GM19023 (cell line): ENCODE results near the gene RALY.

Experiments
- ATAC-seq: cut with Tn5 transposase; IDR thresholded peaks from one replicate; pipeline ENCODE4 v1.9.1; 2021; ENCODE audit warnings: mild to moderate bottlenecking, moderate library complexity; ENCODE audit not compliant: unreplicated experiment

Gene RALY

GRCh38 chr20:34102342-34102741 lies 108.6 kb downstream of the RALY start:
- ATAC-seq: no peak

GRCh38 chr20:34104059-34104458 lies 110.3 kb downstream of the RALY start:
- ATAC-seq: no peak

- ATAC-seq: no peak
These were observed 112.4 kb downstream of the RALY start for GRCh38 chr20:34105978-34106675.

DNA sequence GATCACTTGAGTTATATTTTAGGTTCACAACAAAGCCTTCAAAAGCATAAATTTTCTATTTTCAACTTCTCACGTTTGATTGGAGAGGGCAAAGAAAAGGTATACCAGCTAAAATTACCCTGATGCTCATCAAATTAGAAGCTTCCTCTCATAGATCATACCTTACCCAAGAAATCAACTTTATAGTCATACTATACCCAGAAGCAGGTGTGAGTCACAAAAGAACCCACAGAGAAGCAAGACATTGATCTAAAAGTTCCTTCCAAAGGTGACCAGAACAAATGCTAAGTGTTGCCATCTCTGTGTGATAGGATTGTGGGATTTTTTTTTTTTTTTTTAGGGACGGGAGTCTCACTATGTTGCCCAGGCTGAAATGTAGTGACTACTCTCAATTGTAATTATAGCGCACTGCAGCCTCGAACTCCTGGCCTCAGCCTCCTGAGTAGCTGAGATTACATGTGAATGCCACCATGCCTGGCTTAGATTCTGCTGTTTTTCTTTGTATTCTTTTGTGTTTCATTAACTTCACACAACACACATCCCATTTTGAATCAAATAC lies 115.0 kb downstream of the RALY start:
- ATAC-seq: no peak

DNA sequence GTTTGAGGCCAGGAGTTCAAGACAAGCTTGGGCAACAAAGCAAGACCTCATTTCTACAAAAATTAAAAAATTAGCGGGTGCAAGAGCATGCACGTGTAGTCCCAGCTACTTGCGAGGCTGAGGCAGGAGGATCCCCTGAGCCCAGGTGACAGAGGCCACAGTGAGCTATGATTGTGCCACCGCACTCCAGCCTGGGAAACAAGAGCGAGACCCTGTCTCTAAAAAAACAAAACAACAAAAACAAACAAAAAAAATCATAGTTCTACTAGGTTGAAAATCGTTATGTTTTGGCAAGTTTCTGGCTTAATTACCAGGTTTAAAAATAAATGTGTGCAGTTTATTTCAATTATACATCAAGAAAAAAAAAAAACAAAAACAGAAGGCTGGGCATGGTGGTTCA lies 115.7 kb downstream of the RALY start:
- no peak for ATAC-seq

- ATAC-seq: no peak
These were observed 116.5 kb downstream of the RALY start for GRCh38 chr20:34110025-34110744.

DNA sequence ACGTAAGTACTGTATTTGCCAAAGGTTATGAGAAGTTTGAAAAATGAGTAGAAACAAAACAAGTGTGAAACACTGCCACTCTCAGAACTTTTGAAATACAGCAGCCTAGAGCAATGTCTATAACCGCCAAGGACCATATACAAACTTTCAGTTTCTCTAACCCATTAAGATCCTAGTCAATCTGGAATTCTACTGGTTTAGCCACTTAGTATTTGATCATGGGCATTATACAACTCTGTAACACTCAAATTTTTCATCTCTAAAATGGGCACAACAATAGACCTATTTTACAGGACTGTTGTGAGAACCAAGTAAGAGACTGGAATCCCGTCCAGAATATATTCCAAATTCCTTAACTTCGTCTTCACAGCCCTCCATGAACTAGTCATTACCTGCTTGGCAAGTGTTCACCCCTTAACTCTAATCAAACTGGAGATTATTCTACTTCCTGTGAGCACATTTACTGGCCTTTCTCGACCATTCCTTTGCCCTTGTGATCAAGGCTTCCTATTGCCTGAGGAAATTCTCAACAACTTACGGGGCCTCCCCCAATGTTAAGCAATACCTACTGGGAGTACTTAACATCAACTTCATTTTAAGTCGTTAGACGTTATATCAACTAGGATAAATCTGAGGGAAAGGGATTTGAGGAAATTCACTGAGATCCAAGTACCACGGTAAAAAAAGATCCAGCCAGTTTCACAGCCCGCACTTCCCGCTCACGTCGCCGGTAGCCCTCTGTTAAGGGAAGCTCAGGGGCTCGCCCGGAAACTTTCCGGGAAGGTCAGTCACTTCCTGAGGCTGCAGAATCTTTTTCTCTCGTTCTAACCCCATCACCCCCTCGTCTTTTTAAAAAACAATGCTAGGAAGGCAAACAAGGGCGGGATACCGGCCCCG lies 117.3 kb downstream of the RALY start:
- ATAC-seq: no peak

DNA sequence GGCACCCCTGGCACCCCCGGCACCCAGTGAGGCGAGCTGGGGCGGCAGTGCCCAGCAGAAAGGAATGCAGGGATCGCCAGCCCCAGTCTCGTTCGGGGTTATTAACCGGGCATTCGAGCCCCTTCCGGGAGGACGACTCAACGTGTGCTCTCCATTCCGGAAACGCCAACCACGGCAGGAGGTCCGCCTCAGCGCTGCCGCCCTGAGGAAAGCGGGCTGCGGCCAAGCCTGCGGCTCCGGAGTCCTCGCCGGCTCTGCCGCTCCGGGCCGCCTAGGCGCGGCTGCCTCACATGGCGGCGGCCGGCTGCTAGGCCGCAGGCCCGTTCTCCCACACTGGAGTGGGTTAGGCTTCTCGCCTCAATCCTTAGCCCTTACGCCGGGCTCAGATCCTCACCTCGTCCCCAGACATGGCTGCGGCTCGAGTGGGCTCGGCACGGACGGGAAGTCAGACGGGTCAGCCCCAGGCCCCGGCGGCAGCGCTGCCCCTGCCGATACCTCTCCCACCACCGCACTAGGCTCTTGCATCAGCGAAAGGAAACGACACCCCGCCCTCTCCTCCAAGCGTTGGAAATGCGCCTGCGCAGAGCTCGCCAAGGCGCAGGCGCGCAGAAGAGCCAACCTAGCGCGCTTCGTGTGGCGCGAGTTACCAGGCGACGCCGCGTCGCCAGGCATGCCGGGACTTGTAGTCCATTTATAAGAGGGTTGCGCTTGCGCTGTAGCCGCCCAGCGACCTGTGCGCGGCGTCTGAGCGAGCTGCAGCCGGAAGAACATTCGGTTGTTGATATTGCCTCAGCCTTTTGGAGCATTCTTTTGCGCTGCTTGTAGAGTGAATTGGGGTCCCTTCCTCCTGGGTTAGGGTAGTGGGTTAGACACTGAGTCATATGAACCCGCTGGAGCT lies 118.2 kb downstream of the RALY start, which contains the start of gene EIF2S2:
Gene EIF2S2, minus strand, starts transcription at position 542 of the 898 bp plus-strand sequence. Its CDS starts 133 bp downstream, at position 409.
- ATAC-seq: peak; percentile 92

DNA sequence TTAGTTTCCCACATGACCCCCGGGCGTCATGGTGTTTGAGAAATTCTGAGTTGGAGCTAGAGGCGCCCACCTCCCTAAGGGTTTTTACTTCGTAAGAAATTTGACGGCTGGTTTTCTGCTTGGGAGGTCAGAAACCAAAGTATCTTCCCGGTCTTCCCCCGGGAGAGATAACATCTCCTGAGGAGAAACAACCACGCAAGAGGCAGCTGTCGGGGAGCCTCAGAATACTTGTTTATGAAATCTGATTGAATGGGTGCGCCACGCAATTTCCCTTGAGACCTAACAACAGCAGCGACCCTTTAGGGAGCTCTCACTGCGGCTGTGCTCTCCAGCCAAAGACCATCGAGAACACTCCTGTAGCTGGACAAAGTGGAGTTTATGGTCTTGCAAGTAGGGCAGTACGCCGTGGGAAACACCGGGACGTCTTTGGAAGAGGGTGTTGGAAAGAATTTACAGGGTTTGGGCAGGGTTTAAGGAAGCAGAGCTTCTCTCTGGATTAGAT lies 118.9 kb downstream of the RALY start:
- no peak for ATAC-seq

GRCh38 chr20:34114809-34115208 lies 121.1 kb downstream of the RALY start:
- no peak for ATAC-seq

- ATAC-seq: no peak
These were observed 121.5 kb downstream of the RALY start for GRCh38 chr20:34115232-34115631.

DNA sequence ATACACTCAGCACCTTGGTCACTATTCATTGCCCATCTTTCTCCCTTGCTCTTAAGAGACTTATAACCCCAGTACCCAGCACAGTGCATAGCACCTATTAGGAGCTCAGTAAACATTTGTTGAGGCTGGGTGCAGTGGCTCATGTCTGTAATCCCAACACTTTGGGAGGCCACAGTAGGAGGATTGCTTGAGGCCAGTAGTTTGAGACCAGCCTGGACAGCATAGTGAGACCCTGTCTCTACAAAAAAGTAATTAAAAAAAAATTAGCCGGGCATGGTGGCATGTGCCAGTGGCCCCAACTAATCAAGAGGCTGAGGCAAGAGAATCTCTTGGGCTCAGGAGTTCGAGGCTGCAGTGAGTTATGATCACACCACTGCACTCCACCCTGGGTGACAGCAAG lies 126.5 kb downstream of the RALY start:
- no peak for ATAC-seq

DNA sequence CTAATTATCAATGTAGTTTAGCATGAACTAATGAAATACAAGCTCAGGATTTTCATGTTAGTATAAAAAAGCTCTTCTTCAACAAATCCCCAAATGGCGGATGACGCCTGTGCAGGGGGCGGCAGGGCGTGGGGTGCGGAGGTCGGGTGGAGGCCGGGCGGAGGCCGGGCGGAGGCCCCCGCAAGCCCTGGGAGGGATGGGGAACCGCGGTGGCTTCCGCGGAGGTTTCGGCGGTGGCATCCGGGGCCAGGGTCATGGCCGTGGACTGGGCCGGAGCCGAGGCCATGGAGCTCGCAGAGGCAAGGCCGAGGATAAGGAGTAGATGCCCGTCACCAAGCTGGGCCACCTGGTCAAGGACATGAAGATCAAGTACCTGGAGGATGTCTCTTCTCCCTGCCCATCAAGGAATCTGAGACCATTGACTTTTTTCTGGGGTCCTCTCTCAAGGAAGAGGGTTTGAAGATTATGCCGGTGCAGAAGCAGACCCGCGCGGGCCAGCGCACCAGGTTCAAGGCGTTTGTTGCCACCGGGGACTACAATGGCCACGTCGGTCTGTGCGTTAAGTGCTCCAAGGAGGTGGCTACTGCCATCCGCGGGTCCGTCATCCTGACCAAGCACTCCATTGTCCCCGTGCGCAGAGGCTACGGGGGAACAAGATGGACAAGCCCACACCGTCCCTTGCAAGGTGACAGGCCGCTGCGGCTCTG lies 128.7 kb downstream of the RALY start:
- ATAC-seq: no peak

GRCh38 chr20:34123309-34123708 lies 129.6 kb downstream of the RALY start:
- ATAC-seq: no peak

DNA sequence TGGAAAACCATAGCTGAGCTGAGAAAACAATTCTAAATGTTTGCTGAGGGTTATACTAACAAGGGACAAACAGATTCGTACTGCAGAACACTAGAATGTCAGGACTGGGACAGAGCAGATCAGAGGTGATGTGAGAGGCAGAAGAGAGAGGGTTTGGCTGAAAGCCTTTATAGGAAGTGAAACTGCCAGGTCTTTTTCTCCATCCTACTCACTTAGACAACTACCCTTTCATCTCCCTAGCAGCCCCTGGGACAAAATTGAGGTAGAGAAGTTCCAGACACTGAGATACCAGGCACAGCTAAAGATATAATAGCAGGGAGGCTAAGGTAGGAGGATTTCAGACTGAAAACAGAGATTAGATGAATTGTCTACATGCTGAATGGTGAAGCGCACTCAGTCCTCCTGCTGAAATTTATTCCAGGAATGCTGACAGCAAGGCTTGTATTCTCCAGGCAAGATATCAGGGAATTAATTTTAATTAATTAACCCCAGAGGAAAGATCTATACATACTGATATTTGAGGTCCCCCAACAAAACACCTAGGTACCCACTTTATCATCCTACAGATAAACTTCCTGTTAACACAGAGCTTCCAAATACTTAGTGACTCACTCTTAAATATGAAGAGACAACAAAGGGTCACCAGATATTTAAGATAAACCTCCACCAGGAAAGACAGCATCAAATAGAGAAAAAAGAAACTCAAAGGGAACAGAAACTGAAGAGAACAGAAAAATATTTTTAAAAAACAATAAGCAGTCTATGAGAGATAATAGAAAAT lies 130.9 kb downstream of the RALY start:
- ATAC-seq: no peak

- ATAC-seq: no peak
These were observed 134.1 kb downstream of the RALY start for GRCh38 chr20:34127792-34128191.

DNA sequence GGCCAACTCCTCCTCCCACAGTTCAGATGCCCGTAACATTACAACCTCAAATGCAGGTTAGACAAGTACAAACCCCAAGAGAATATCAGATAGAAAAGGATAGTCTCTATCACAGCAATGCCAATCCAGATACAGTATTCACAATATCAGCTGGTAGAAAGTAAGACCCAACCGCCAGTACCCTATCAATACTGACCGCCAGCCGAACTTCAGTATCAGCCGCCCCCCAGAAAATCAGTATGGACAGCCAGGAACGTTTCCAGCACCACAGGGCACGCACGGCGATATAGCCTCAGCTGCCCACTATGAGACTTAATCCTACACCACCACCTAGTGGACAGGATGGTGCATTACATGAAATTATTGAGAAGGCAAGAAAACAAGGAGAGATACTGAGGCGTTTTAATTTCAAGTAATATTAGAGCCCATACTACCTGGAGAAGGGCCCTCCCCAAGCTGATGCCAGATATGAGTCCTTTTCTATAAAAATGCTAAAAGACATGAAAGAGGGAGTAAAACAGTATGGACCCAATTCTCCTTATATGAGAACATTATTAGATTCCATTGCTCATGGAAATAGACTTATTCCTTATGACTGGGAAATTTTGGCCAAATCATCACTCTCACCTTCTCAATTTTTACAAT lies 135.9 kb downstream of the RALY start:
- ATAC-seq: peak; percentile 54

- ATAC-seq: no peak
These were observed 137.8 kb downstream of the RALY start for GRCh38 chr20:34131491-34131890.
